GM12865 (cell line): Measurements from ENCODE around the gene COL4A6.
"Not testable (repeated sequence)": the region's sequence is repeated elsewhere in the genome, so short reads cannot be mapped to it uniquely, and the experiment has no call there.

ENCODE experiments used
- DNase-seq: peaks from one replicate; pipeline ENCODE4 v3.0.0; 2010; ENCODE audit warnings: low read depth
- H3K4me3 ChIP-seq: 2 replicates; pipeline ENCODE4 v1.5.1; 2011; ENCODE audit warnings: mild to moderate bottlenecking, low read depth, low read length, control low read depth
- CTCF ChIP-seq: IDR thresholded peaks from 2 replicates; pipeline ENCODE4 v1.5.1; 2011; ENCODE audit warnings: low read length, control low read depth, low read depth, inconsistent platforms; ENCODE audit not compliant: insufficient read depth; ENCODE audit errors: missing control alignments

The COL4A6 gene

GRCh38 chrX:108384783-108385182 is 53.4 kb downstream of the COL4A6 start:
- no peak for TF ChIP-seq CTCF
- H3K4me3 ChIP-seq = no peak overlapping the region
- no peak for DNase-seq

- DNase-seq = no peak
- H3K4me3 ChIP-seq = no peak overlapping the region
- no peak for TF ChIP-seq CTCF
Measured at GRCh38 chrX:108380222-108380621, 58.0 kb downstream of the COL4A6 start.

GRCh38 chrX:108376821-108377220 is 61.4 kb downstream of the COL4A6 start:
- not testable (repeated sequence) for H3K4me3 ChIP-seq, DNase-seq

GRCh38 chrX:108375591-108375990 is 62.6 kb downstream of the COL4A6 start:
- not testable (repeated sequence) for DNase-seq, H3K4me3 ChIP-seq

GRCh38 chrX:108366644-108367406 is 71.4 kb downstream of the COL4A6 start:
- no peak for DNase-seq
- H3K4me3 ChIP-seq = no peak overlapping the region
- no peak for TF ChIP-seq CTCF

GRCh38 chrX:108362026-108362425 is 76.2 kb downstream of the COL4A6 start:
- no peak for DNase-seq
- no peak overlapping the region for H3K4me3 ChIP-seq
- TF ChIP-seq CTCF = no peak

GRCh38 chrX:108361316-108361715 is 76.9 kb downstream of the COL4A6 start:
- TF ChIP-seq CTCF = no peak
- DNase-seq = no peak

More at GRCh38 chrX:108361316-108361715, 76.9 kb downstream of the COL4A6 start:
- H3K4me3 ChIP-seq = no peak overlapping the region
